NCI-H2081 treated with DMSO at 0.1 percent for 48 hours (cell line): ENCODE results near the gene KANTR.
A peak's percentile ranks its signal among the peaks of the same experiment; 100 is the strongest.

Experiments used
- DNase-seq: peaks from one replicate; lab custom pipeline; 2025; lab: John Stamatoyannopoulos, UW

Gene KANTR

GRCh38 chrX:53081925-53082772, 11.8 kb upstream of the KANTR start, which contains the start of gene TSPYL2:
TSS of gene TSPYL2 (plus strand) at chrX:53082367. CDS start at chrX:53082499, 132 bp downstream.
- peak; percentile 77 for DNase-seq

GRCh38 chrX:53082773-53083616, 10.9 kb upstream of the KANTR start:
- no peak for DNase-seq

- no peak for DNase-seq
Observed at GRCh38 chrX:53084043-53084570, 9.8 kb upstream of the KANTR start.

- DNase-seq = no peak
Observed at GRCh38 chrX:53084863-53085262, 9.1 kb upstream of the KANTR start.

GRCh38 chrX:53085661-53086229, 8.2 kb upstream of the KANTR start:
- no peak for DNase-seq

- no peak for DNase-seq
Observed at GRCh38 chrX:53086464-53086863, 7.5 kb upstream of the KANTR start.

- DNase-seq = no peak
Observed at GRCh38 chrX:53087388-53087831, 6.5 kb upstream of the KANTR start.

- DNase-seq = peak; percentile 36
Observed at GRCh38 chrX:53088136-53088974, 5.6 kb upstream of the KANTR start.

- DNase-seq = no peak
Observed at GRCh38 chrX:53089224-53089842, 4.6 kb upstream of the KANTR start.

- DNase-seq = no peak
Observed at GRCh38 chrX:53089925-53090324, 4.0 kb upstream of the KANTR start.

GRCh38 chrX:53091354-53091753, 2.6 kb upstream of the KANTR start:
- DNase-seq = no peak

GRCh38 chrX:53093177-53093655, 726 bp upstream of the KANTR start:
- peak; percentile 47 for DNase-seq

GRCh38 chrX:53094582-53094905, 602 bp downstream of the KANTR start:
- no peak for DNase-seq

GRCh38 chrX:53095796-53096195, 1.9 kb downstream of the KANTR start:
- DNase-seq = no peak

GRCh38 chrX:53114864-53115549, 21.1 kb downstream of the KANTR start:
- no peak for DNase-seq

- no peak for DNase-seq
Observed at GRCh38 chrX:53115550-53115874, 21.6 kb downstream of the KANTR start.

GRCh38 chrX:53116101-53116500, 22.2 kb downstream of the KANTR start:
- DNase-seq = no peak

GRCh38 chrX:53122013-53122412, 28.1 kb downstream of the KANTR start:
- DNase-seq = no peak

- no peak for DNase-seq
Observed at GRCh38 chrX:53125506-53125905, 31.6 kb downstream of the KANTR start.

GRCh38 chrX:53126377-53126776, 32.4 kb downstream of the KANTR start:
- no peak for DNase-seq
